Stimulated activated CD8-positive, alpha-beta memory T cell treated with anti-CD3 and anti-CD28 coated beads, Interleukin-7, amount 100 ng/mL, for 4 hours (primary cell): Measurements from ENCODE around the gene NTMT2.
"Not testable (repeated sequence)": the region's sequence is repeated elsewhere in the genome, so short reads cannot be mapped to it uniquely, and the experiment has no call there.

ENCODE experiments used
- DNase-seq, 2 donors: peaks; one replicate each; pipeline ENCODE4 v3.0.0-alpha.2; 2020; ENCODE audit warnings: low read depth in 2 of 2

The NTMT2 gene

GRCh38 chr1:170145770-170146676, at the start of gene NTMT2:
TSS of gene NTMT2 (plus strand) at chr1:170145959. CDS start at chr1:170146108, 149 bp downstream.
- no peak for DNase-seq

- DNase-seq, result no peak
These were observed 49.6 kb upstream of the NTMT2 start for GRCh38 chr1:170095976-170096748.

GRCh38 chr1:170096806-170097340, 48.9 kb upstream of the NTMT2 start:
- DNase-seq, result no peak

- DNase-seq, result no peak
These were observed 48.3 kb upstream of the NTMT2 start for GRCh38 chr1:170097449-170097948.

- not testable (repeated sequence) for DNase-seq
These were observed 32.6 kb upstream of the NTMT2 start for GRCh38 chr1:170113140-170113539.

- no peak for DNase-seq
These were observed 30.9 kb upstream of the NTMT2 start for GRCh38 chr1:170114906-170115305.

GRCh38 chr1:170122366-170122765, 23.4 kb upstream of the NTMT2 start:
- no peak for DNase-seq

GRCh38 chr1:170125269-170125668, 20.5 kb upstream of the NTMT2 start:
- DNase-seq, result no peak

- no peak for DNase-seq
These were observed 19.1 kb upstream of the NTMT2 start for GRCh38 chr1:170126696-170127095.

- DNase-seq, result no peak
These were observed 14.3 kb upstream of the NTMT2 start for GRCh38 chr1:170131450-170131849.

GRCh38 chr1:170131984-170132383, 13.8 kb upstream of the NTMT2 start:
- no peak for DNase-seq

- DNase-seq, result no peak
These were observed 11.8 kb upstream of the NTMT2 start for GRCh38 chr1:170133766-170134495.

GRCh38 chr1:170134521-170134920, 11.2 kb upstream of the NTMT2 start:
- no peak for DNase-seq

- no peak for DNase-seq
These were observed 5.4 kb upstream of the NTMT2 start for GRCh38 chr1:170140371-170140770.

- no peak for DNase-seq
These were observed 698 bp upstream of the NTMT2 start for GRCh38 chr1:170145061-170145460.

- DNase-seq, result no peak
These were observed 1.0 kb downstream of the NTMT2 start for GRCh38 chr1:170146720-170147263.

- DNase-seq, result no peak
These were observed 3.5 kb downstream of the NTMT2 start for GRCh38 chr1:170149241-170149640.

- no peak for DNase-seq
These were observed 4.3 kb downstream of the NTMT2 start for GRCh38 chr1:170150016-170150415.

GRCh38 chr1:170150921-170151320, 5.2 kb downstream of the NTMT2 start:
- no peak for DNase-seq

GRCh38 chr1:170153417-170153816, 7.7 kb downstream of the NTMT2 start:
- no peak for DNase-seq

GRCh38 chr1:170155055-170155454, 9.3 kb downstream of the NTMT2 start:
- DNase-seq, result no peak
